Activated CD4-positive, CD25-positive, alpha-beta regulatory T cell treated with anti-CD3 and anti-CD28 coated beads, Interleukin-2, amount 50 U/mL, for 24 hours (primary cell): ENCODE measurements around the gene DNLZ.
A peak's percentile ranks its signal among the peaks of the same experiment; 100 is the strongest.
"Not testable (repeated sequence)": the region's sequence is repeated elsewhere in the genome, so short reads cannot be mapped to it uniquely, and the experiment has no call there.

Experiments
- ATAC-seq, 2 donors: fragments of 150-1000 bp; cut with Tn5 transposase; one replicate each; pipeline ENCODE4 v1.10.0; 2021; ENCODE audit warnings: mild to moderate bottlenecking in 1 of 2, moderate library complexity in 1 of 2

DNLZ gene

GRCh38 chr9:136329636-136330405, 33.7 kb downstream of the DNLZ start:
- no peak for ATAC-seq

DNA sequence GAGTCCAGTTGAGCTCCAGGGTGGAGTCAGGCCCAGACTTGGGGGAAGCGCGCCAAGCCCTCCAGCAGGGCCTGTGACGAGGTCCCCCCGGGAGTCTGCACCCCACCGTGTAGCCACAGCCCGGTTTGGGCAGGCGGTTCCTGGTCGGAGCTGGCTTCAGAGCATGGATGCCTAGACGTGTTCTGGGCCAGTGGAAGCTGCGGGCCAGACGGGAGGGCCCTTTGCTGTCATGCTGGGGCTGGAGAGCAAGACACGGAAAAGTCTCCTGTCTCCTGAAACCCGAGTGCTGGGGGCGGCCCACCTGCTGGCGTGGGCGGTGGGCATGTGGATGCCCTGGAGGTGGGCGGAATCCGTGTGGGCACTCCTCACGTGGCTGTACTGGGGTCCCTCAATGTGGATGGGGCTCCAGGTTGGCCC, 34.3 kb downstream of the DNLZ start:
- ATAC-seq: no peak

DNA sequence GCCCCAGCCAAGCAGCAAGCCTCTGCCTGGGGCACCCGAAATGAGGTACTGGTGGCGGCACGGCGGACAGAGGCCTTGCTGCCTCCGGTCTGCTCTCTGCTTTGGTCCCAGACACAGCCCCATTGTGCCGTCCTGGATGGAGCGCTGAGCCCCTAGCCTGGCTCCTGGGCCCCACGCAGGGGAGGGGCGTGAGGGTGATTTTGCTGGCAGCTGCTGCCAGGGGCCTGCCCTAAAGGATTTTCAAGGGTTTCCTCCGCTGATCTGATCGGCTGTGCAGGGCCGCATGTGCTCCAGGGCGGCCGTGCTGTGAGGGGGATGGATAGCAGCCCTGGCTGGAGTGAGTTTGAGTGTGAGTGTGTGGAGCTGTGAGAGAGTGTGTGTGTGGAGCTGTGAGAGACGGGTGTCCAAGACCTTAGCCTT, 34.9 kb downstream of the DNLZ start:
- no peak for ATAC-seq

- ATAC-seq: peak in 1 of 2 donors; percentile 4
These were observed 35.4 kb downstream of the DNLZ start for GRCh38 chr9:136328011-136328621.

- peak; percentile 48 to 63 for ATAC-seq
These were observed 36.1 kb downstream of the DNLZ start, which contains the start of gene GPSM1 for GRCh38 chr9:136327304-136327974. Gene GPSM1, plus strand, starts transcription at chr9:136327539. Its CDS starts 157 bp downstream, at chr9:136327696.

DNA sequence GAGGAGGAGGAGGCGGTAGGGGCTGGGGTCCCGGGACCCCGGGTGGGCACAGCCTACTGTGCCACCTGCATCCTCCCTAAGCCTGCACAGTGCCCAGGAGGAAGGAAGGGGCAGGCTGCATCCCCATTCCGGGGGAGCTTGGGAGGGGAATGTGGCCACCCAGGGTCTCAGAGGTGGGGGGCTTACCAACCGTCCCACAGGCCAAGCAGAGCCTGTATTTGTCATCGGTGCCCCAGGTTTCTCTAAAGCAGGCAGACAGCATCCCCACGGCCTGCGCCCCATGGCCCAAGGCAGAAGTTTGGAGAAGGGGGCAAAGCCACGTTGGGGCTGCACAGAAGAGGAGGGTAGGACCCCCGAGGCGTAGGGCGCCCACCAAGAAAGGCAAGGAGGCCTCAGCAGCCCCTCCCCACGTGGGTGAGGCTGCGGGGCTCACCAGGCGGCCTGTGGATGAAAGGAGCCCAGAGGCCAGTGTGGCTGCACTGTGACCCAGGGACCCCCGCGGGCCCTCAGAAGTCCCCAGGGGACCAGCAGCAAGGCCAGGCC, 36.7 kb downstream of the DNLZ start:
- ATAC-seq: no peak

GRCh38 chr9:136326061-136326760, 37.3 kb downstream of the DNLZ start:
- ATAC-seq: no peak

- ATAC-seq: no peak
These were observed 38.2 kb downstream of the DNLZ start for GRCh38 chr9:136325358-136325757.

DNA sequence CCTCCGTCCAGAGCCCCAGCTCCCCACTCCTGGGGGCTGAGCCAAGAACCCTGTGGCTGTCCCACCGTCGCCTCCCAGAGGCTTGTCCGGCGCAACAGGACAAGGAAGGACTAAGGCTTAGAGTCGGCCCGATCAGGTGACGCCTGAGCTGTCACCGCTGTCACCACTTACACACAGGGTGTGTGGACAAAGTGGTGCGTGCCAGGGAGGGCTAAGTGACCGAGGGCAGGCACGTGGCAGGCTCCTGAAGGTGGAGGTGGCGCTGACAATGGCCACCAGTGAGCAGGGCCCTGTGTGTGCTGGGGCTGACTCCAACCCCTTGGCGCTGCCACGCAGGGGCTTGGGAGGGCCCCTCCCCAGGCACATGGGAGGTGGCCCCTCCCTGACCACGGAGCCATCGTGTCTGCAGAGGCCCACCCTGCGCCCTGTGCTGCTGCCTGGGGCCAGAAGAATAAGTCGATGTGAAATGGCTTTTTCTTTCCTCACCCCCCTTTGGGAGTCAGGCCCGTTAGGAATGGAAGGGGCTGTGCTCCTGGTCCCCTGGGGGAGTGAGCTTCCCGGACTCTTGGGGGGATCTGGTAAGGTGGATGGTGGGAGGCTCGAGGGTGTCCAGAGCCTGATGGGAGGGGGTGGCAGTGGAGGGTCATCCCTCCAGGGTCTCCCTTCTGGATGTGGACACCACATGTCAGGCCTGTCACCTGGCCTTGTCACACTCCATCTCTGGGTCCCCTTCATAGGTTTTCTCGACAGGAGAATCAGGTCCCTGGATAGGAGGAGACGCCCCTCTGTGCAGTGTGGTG, 38.8 kb downstream of the DNLZ start:
- ATAC-seq: no peak

DNA sequence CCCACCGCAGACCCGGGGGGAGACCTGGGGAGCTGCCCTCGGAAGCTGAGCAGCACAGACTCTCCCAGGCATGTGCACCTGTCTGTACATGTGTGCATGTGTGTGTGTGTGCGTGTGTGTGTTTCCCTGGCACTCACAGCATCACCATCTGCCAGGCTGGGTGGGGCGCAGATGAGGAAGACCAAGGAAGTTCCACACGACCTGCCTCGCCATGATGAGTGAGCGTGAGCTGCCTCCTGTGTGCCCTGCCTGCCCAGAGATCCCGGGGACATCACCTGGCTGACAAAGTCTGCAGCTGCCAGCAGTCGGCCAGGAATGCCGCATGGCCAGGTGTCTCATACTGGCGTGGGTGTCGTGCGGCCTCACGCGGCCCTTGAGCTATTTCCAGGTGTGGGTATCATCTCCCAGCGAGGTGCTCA, 40.2 kb downstream of the DNLZ start:
- no peak for ATAC-seq

GRCh38 chr9:136322756-136323330, 40.7 kb downstream of the DNLZ start:
- ATAC-seq: no peak

GRCh38 chr9:136321561-136321960, 42.0 kb downstream of the DNLZ start:
- ATAC-seq: no peak

DNA sequence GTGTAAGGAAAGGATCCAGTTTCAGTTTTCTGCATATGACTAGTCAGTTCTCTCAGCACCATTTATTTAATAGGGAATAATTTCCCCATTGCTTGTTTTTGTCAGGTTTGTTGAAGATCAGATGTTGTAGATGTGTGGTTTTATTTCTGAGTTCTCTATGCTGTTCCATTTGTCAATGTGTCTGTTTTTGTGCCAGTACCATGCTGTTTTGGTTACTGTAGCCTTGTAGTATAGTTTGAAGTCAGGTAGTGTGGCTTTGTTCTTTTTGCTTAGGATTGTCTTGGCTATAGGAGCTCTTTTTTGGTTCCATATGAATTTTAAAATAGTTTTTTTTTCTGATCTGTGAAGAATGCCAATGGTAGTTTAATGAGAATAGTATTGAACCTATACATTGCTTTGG, 42.6 kb downstream of the DNLZ start:
- ATAC-seq: not testable (repeated sequence)

DNA sequence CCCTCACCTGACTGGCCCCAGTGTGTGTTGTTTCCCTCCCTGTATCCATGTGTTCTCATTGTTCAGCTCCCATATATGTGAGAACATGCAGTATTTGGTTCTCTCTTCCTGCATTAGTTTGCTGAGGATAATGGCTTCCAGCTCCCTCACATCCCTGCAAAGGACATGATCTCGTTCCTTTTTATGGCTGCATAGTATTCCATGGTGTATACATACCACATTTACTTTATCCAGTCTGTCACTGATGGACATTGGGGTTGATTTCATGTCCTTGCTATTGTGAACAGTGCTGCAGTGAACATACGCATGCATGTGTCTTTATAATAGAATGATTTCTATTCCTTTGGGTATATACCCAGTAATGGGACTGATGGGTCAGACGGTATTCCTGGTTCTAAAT, 43.6 kb downstream of the DNLZ start:
- not testable (repeated sequence) for ATAC-seq

DNA sequence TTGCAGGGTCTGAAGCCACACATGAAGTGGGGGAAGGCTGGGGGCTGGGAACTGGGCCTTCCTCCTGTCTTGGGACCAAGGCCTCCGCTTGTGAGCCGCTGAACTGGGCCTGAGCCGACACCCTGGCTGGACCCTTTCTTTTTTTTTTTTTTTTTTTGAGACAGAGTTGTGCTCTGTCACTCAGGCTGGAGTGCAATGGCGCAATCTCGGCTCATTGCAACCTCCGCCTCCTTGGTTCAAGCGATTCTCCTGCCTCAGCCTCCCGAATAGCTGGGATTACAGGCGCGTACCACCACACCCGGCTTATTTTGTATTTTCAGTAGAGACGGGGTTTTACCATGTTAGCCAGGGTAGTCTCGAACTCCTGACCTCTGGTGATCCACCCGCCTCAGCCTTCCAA, 44.3 kb downstream of the DNLZ start:
- not testable (repeated sequence) for ATAC-seq

GRCh38 chr9:136318776-136319241, 44.7 kb downstream of the DNLZ start:
- no peak for ATAC-seq

- ATAC-seq: no peak
These were observed 45.3 kb downstream of the DNLZ start for GRCh38 chr9:136318111-136318775.

GRCh38 chr9:136317695-136318094, 45.8 kb downstream of the DNLZ start:
- ATAC-seq: no peak

DNA sequence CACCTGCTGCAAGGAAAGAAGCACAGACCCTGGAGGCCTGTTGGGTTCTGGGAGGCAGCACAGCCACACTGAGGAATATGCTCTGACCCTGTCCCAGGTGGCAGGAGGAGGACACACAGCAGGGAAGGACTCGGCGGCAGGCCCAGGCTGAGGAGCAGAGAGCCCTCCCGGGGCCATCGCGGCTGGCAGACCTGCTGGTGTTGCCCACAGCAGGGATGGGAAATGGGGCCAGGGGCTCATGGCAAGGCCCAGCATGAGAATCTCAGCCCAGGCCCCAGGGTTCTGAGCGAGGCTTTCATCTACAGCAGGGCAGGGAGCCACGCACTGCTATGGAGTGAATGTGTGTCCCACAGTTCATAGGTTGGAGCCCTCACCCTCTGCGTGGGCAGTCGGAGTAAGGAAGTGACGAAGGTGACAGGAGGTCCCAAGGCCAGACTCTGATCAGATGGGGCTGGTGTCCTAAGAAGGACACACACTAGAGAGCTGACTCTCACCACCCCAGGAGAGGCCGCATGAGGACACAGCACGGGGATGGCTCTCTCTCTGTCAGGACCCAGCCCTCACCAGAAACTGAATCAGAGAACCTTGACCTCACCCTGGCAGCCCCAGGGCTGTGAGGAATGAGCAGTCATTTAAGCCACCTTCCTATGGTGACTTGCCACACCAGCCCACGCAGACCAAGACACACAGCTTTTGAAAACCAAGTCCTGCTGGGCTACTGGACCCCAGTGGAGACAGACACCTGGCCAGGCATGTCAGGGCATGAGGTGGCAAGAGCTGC, 46.5 kb downstream of the DNLZ start:
- ATAC-seq: no peak

- ATAC-seq: no peak
These were observed 47.2 kb downstream of the DNLZ start for GRCh38 chr9:136316271-136316751.
